AG10803 (cell line): ENCODE data around the gene PDLIM5.
A peak's percentile ranks its signal among the peaks of the same experiment; 100 is the strongest.

Experiments used
- DNase-seq: peaks from one replicate; pipeline ENCODE4 v3.0.0; 2010; ENCODE audit warnings: low read depth
- H3K4me3 ChIP-seq: 2 replicates; pipeline ENCODE4 v1.5.1; 2011; ENCODE audit warnings: mild to moderate bottlenecking, low read length, control low read depth
- CTCF ChIP-seq: conservative IDR thresholded peaks from 2 replicates; pipeline ENCODE4 v1.5.1; 2011; ENCODE audit warnings: mild to moderate bottlenecking, low read length, control low read depth, inconsistent platforms

PDLIM5 gene

GRCh38 chr4:94591289-94591688 is 139.5 kb downstream of the PDLIM5 start:
- H3K4me3 ChIP-seq: no peak overlapping the region
- no peak for DNase-seq
- no peak for TF ChIP-seq CTCF

GRCh38 chr4:94595013-94595412 is 143.3 kb downstream of the PDLIM5 start:
- no peak for TF ChIP-seq CTCF
- no peak for DNase-seq

GRCh38 chr4:94595880-94596483 is 144.2 kb downstream of the PDLIM5 start:
- peak; percentile 75 for TF ChIP-seq CTCF
- DNase-seq: peak; percentile 70
- no peak overlapping the region for H3K4me3 ChIP-seq

More at GRCh38 chr4:94595013-94595412, 143.3 kb downstream of the PDLIM5 start:
- no peak overlapping the region for H3K4me3 ChIP-seq

- no peak overlapping the region for H3K4me3 ChIP-seq
- DNase-seq: no peak
- no peak for TF ChIP-seq CTCF
Observed at GRCh38 chr4:94598758-94599157, 147.0 kb downstream of the PDLIM5 start.

GRCh38 chr4:94603170-94603747 is 151.5 kb downstream of the PDLIM5 start:
- H3K4me3 ChIP-seq: no peak overlapping the region
- peak; percentile 43 for DNase-seq
- TF ChIP-seq CTCF: no peak

GRCh38 chr4:94605241-94605805 is 153.6 kb downstream of the PDLIM5 start:
- H3K4me3 ChIP-seq: no peak overlapping the region
- TF ChIP-seq CTCF: no peak
- DNase-seq: no peak

GRCh38 chr4:94610145-94610544 is 158.4 kb downstream of the PDLIM5 start:
- DNase-seq: no peak
- no peak overlapping the region for H3K4me3 ChIP-seq
- TF ChIP-seq CTCF: no peak
